IPS-20b (cell line): Measurements from ENCODE around the gene LBH.

Experiments used
- H3K27ac ChIP-seq: one replicate; pipeline ENCODE4 v1.5.1; 2013; ENCODE audit warnings: low read length
- H3K27me3 ChIP-seq: 2 replicates; pipeline ENCODE4 v1.6.1; 2013; ENCODE audit warnings: mild to moderate bottlenecking, low read length, inconsistent platforms; ENCODE audit not compliant: insufficient read depth
- H3K36me3 ChIP-seq: 2 replicates; pipeline ENCODE4 v1.6.1; 2013; ENCODE audit warnings: low read depth, mild to moderate bottlenecking, inconsistent platforms, low read length, moderate library complexity; ENCODE audit not compliant: insufficient read depth
- H3K4me1 ChIP-seq: 2 replicates; pipeline ENCODE4 v1.6.1; 2013; ENCODE audit warnings: mild to moderate bottlenecking, control low read depth, inconsistent platforms, low read length, moderate library complexity; ENCODE audit not compliant: insufficient read depth
- H3K4me3 ChIP-seq: 2 replicates; pipeline ENCODE4 v1.5.1; 2013; ENCODE audit warnings: mild to moderate bottlenecking, low read length, inconsistent platforms
- H3K9ac ChIP-seq: 2 replicates; pipeline ENCODE4 v1.6.1; 2013; ENCODE audit warnings: low read depth, mild to moderate bottlenecking, inconsistent platforms, low read length, moderate library complexity
- H3K9me3 ChIP-seq: 2 replicates; pipeline ENCODE4 v1.6.1; 2013; ENCODE audit warnings: mild to moderate bottlenecking, low read depth, low read length, inconsistent platforms; ENCODE audit not compliant: insufficient read depth

Gene LBH

GRCh38 chr2:30201990-30202389, 29.3 kb upstream of the LBH start:
- Histone ChIP-seq H3K9me3 (no peaks in the 10 kb centered on the region), H3K4me3 (no peak overlapping the region), H3K27ac (no peak overlapping the region), H3K36me3 (no peaks in the 10 kb centered on the region), H3K9ac (no peak overlapping the region), H3K4me1 (no peaks in the 10 kb centered on the region), H3K27me3 (no peaks in the 10 kb centered on the region)

DNA sequence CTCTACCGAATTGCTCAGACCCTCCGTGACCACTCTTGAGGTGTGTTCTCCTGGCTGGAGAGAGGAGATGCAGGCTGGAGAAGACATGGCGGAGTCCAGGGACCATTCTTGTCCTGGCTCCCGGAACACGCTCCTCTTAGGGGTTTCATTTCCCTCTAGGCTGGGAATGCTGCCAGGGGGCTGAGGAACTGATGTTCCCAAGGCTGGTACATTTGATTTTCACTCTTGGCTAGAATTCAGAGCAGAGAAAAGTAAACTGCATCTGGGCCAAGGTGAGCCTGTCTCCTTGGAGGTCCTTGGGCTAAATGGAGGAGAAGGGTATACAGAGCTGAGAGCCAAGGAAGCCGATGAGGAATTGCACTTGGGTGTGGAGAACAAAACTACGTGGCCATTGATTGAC, 28.2 kb upstream of the LBH start:
- Histone ChIP-seq H3K27me3 (no peaks in the 10 kb centered on the region), H3K36me3 (no peaks in the 10 kb centered on the region), H3K27ac (no peak overlapping the region), H3K9ac (no peak overlapping the region), H3K4me1 (no peaks in the 10 kb centered on the region), H3K9me3 (no peaks in the 10 kb centered on the region), H3K4me3 (no peak overlapping the region)

- no peak overlapping the region for H3K9ac ChIP-seq
- H3K4me3 ChIP-seq = no peak overlapping the region
- H3K36me3 ChIP-seq = no peaks in the 10 kb centered on the region
- H3K4me1 ChIP-seq = no peaks in the 10 kb centered on the region
- no peaks in the 10 kb centered on the region for H3K27me3 ChIP-seq
- H3K27ac ChIP-seq = no peak overlapping the region
- H3K9me3 ChIP-seq = no peaks in the 10 kb centered on the region
Observed at GRCh38 chr2:30204281-30204680, 27.1 kb upstream of the LBH start.

GRCh38 chr2:30205456-30205855, 25.9 kb upstream of the LBH start:
- H3K27me3 ChIP-seq = no peaks in the 10 kb centered on the region
- H3K27ac ChIP-seq = no peak overlapping the region

DNA sequence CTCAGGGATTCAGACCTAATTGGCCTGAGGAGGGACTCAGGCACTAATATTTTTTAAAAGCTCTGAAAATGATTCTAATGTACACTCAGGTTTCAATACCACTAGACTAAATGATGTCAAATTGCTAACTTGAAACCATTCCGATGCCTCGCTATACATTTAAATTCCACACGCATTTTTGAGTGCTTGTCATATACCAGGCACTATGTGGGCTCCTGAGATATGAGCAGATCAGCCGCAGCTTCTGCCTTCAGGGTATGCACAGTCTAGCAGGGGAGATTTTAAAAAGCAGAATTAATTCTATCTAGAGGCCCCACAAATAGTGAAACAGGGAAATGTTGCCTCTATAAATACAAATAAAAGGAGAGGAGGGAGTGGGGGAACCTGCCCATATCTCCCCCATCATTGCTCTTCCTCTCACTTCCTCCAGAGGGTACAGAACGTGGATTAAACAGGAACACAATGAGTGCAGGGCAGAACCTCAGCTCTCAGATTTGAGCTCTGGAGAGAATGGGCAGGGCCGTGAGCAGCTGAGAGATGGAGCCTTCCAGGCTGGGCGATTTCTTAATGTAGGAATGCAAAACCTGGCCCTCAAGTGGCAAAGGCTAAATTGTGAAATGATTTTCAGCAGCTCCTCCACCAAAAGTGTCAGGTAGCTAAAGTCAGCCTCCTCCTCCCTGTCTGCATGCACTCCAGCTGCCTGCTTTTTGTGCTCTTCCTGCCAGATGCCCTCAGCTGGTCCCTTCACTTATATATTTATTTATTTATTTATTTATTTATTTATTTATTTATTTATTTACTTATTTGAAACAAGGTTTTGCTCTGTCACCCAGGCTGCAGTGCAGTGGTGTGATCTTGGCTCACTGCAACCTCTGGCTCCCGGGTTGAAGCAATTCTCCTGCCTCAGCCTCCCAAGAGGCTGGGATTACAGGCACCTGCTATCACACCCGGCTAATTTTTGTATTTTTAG, 24.6 kb upstream of the LBH start:
- Histone ChIP-seq H3K4me1 (no peaks in the 10 kb centered on the region), H3K27ac (no peak overlapping the region), H3K36me3 (no peaks in the 10 kb centered on the region), H3K9me3 (no peaks in the 10 kb centered on the region), H3K27me3 (no peaks in the 10 kb centered on the region), H3K9ac (no peak overlapping the region), H3K4me3 (no peak overlapping the region)

More at GRCh38 chr2:30205456-30205855, 25.9 kb upstream of the LBH start:
- H3K9ac ChIP-seq = no peak overlapping the region
- H3K4me1 ChIP-seq = no peaks in the 10 kb centered on the region
- no peaks in the 10 kb centered on the region for H3K36me3 ChIP-seq
- no peak overlapping the region for H3K4me3 ChIP-seq
- no peaks in the 10 kb centered on the region for H3K9me3 ChIP-seq

DNA sequence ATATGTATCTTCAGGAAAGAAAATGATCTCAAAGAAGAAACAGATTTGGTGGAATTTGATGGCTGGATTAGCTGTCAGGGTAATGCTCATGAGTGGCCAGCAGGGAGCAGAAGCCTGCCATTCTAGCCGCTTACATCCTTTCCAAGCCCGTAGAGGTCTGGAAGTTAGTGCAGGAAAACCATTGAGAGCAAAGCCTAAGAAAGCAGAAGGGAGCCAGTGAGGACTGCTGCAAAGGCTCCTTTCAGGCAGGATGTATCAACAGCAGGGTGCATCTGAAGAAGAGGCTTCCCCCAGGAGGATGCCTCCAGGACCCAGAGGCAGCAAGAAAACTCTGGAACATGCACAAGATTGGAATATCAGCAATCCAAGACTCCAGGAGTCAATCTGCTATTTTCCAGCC, 22.9 kb upstream of the LBH start:
- H3K27ac ChIP-seq = no peak overlapping the region
- H3K27me3 ChIP-seq = no peaks in the 10 kb centered on the region
- H3K9ac ChIP-seq = no peak overlapping the region
- no peaks in the 10 kb centered on the region for H3K9me3 ChIP-seq
- no peaks in the 10 kb centered on the region for H3K4me1 ChIP-seq
- H3K4me3 ChIP-seq = no peak overlapping the region
- H3K36me3 ChIP-seq = no peaks in the 10 kb centered on the region

DNA sequence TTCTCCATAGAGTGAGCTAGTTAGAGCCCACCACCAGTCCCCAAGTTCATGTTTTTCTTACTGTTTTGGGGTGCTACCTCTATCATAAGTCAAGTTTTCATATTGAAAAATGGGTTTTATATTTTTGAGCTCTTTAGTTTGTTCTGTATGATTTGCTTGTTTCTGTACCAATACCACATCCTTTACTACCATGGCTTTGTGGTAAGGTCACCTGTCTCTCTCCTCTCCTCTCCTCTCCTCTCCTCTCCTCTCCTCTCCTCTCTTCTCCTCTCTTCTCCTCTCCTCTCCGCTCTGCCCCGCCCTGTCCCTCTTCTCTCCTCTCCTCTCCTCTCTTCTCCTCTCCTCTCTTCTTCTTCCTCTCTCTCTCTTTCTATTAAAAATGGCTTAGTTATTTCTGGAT, 22.1 kb upstream of the LBH start:
- Histone ChIP-seq H3K27me3 (no peaks in the 10 kb centered on the region), H3K36me3 (no peaks in the 10 kb centered on the region), H3K4me1 (no peaks in the 10 kb centered on the region), H3K9ac (no peak overlapping the region), H3K9me3 (no peaks in the 10 kb centered on the region), H3K4me3 (no peak overlapping the region), H3K27ac (no peak overlapping the region)

DNA sequence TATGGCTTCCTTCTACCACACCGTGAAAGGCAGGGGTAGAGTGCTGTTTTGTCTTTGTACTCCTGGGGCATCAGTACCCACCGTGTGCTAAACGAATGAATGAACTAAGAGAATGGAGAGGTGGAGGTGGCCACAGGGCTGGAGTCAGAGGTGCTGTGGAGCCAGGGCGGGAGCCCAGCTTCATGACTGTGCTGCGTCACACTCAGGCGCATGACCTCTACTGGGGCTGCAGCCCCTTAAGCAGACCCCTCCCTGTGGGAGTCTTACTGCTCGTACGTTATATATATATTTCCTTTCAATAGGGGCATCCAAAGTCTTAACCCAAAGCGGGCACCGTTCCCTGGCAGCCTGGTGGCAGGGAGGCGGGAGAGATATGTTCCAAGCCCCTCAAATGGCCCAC, 18.0 kb upstream of the LBH start:
- no peak overlapping the region for H3K27ac ChIP-seq
- peaks cover 6% of the 10 kb centered on the region; the same call in 1 of the 2 replicates for H3K4me1 ChIP-seq
- H3K27me3 ChIP-seq = no peaks in the 10 kb centered on the region
- no peak overlapping the region for H3K9ac ChIP-seq
- no peaks in the 10 kb centered on the region for H3K9me3 ChIP-seq
- no peak overlapping the region for H3K4me3 ChIP-seq
- H3K36me3 ChIP-seq = no peaks in the 10 kb centered on the region

- Histone ChIP-seq H3K9me3 (no peaks in the 10 kb centered on the region), H3K36me3 (no peaks in the 10 kb centered on the region), H3K4me1 (peaks cover 6% of the 10 kb centered on the region; the same call in 1 of the 2 replicates), H3K27ac (no peak overlapping the region), H3K9ac (no peak overlapping the region), H3K4me3 (no peak overlapping the region), H3K27me3 (no peaks in the 10 kb centered on the region)
Observed at GRCh38 chr2:30213907-30214463, 17.3 kb upstream of the LBH start.

- H3K9me3 ChIP-seq = no peaks in the 10 kb centered on the region
- no peaks in the 10 kb centered on the region for H3K36me3 ChIP-seq
- H3K27me3 ChIP-seq = no peaks in the 10 kb centered on the region
- peaks cover 6% of the 10 kb centered on the region; the same call in 1 of the 2 replicates for H3K4me1 ChIP-seq
- H3K4me3 ChIP-seq = no peak overlapping the region
- no peak overlapping the region for H3K9ac ChIP-seq
- no peak overlapping the region for H3K27ac ChIP-seq
Observed at GRCh38 chr2:30216157-30216556, 15.2 kb upstream of the LBH start.

- H3K36me3 ChIP-seq = no peaks in the 10 kb centered on the region
- H3K4me1 ChIP-seq = peaks cover 6% of the 10 kb centered on the region; the same call in 1 of the 2 replicates
- no peak overlapping the region for H3K4me3 ChIP-seq
- no peaks in the 10 kb centered on the region for H3K9me3 ChIP-seq
- no peaks in the 10 kb centered on the region for H3K27me3 ChIP-seq
- H3K27ac ChIP-seq = no peak overlapping the region
- H3K9ac ChIP-seq = no peak overlapping the region
Observed at GRCh38 chr2:30217644-30218337, 13.5 kb upstream of the LBH start.
